IMR-90 (cell line): Measurements from ENCODE around the gene COL7A1. TPM values are rescaled to one million over a fixed set of nuclear protein-coding genes. Genes with fewer than 3 reads are reported as not detected.

ENCODE experiments used
- ATAC-seq: fragments of 200-7000 bp; cut with Tn5 transposase; 2 replicates; pipeline ENCODE4 v1.9.1; 2020; ENCODE audit warnings: low read depth, mild to moderate bottlenecking, moderate library complexity
- BruUV-seq: library from RNA; stranded (reverse); fragments of 400-500 nt; replicated peaks from 2 replicates; lab custom pipeline; 2021; lab: Mats Ljungman, UMichigan
- CTCF ChIA-PET: fragments of 300-600 bp; formaldehyde crosslinking; extraction: SDS; loops from one replicate; lab custom pipeline; 2021; ENCODE audit warnings: antibody characterized with exemption; lab: Yijun Ruan, JAX
- POLR2A ChIA-PET: fragments of 300-600 bp; sonication (Branson Sonifier 250); formaldehyde crosslinking; loops from one replicate; lab custom pipeline; 2022; ENCODE audit warnings: antibody characterized with exemption; ENCODE audit not compliant: unreplicated experiment; lab: Charles Lee
- DNase-seq: peaks from one replicate; pipeline ENCODE4 v3.0.0; 2013
- H2AFZ ChIP-seq: replicated peaks from 2 replicates; pipeline ENCODE3; 2013; ENCODE audit warnings: low read length, mild to moderate bottlenecking; ENCODE audit not compliant: poor library complexity
- H2AK5ac ChIP-seq: 2 replicates; pipeline ENCODE4 v1.6.1; 2013; ENCODE audit warnings: low read depth, low read length, inconsistent platforms
- H2AK9ac ChIP-seq: replicated peaks from 2 replicates; pipeline ENCODE3; 2013; ENCODE audit warnings: mild to moderate bottlenecking, low read depth, low read length, moderate library complexity; ENCODE audit not compliant: poor library complexity
- H2BK120ac ChIP-seq: 2 replicates; pipeline ENCODE4 v1.6.1; 2013; ENCODE audit warnings: low read depth, low read length, inconsistent platforms
- H2BK15ac ChIP-seq: 3 replicates; pipeline ENCODE4 v1.6.1; 2013; ENCODE audit warnings: low read depth, low read length, inconsistent platforms
- H2BK20ac ChIP-seq: 2 replicates; pipeline ENCODE4 v1.6.1; 2013; ENCODE audit warnings: low read depth, mild to moderate bottlenecking, inconsistent platforms, low read length, moderate library complexity
- H2BK5ac ChIP-seq: 2 replicates; pipeline ENCODE4 v1.6.1; 2013; ENCODE audit warnings: mild to moderate bottlenecking, low read depth, low read length, inconsistent platforms; ENCODE audit not compliant: poor library complexity, severe bottlenecking
- H3K14ac ChIP-seq: replicated peaks from 2 replicates; pipeline ENCODE4 v1.6.1; 2013; ENCODE audit warnings: low read depth, low read length, inconsistent platforms
- H3K18ac ChIP-seq: 2 replicates; pipeline ENCODE4 v1.6.1; 2013; ENCODE audit warnings: low read depth, low read length, control low read depth
- H3K23ac ChIP-seq: 2 replicates; pipeline ENCODE4 v1.6.1; 2013; ENCODE audit warnings: low read depth, low read length, inconsistent platforms
- H3K27ac ChIP-seq: 2 replicates; pipeline ENCODE4 v1.5.1; 2013; ENCODE audit warnings: mild to moderate bottlenecking, control low read depth, low read length; ENCODE audit not compliant: insufficient read depth
- H3K27me3 ChIP-seq: 2 replicates; pipeline ENCODE4 v1.6.1; 2013; ENCODE audit warnings: low read length; ENCODE audit not compliant: control insufficient read depth, insufficient read depth
- H3K36me3 ChIP-seq: 2 replicates; pipeline ENCODE4 v1.6.1; 2013; ENCODE audit warnings: low read length, mixed read lengths; ENCODE audit not compliant: control insufficient read depth, insufficient read depth
- H3K4ac ChIP-seq: 2 replicates; pipeline ENCODE4 v1.6.1; 2013; ENCODE audit warnings: low read depth, low read length, inconsistent platforms
- H3K4me1 ChIP-seq: 2 replicates; pipeline ENCODE4 v1.6.1; 2013; ENCODE audit warnings: low read length, mixed read lengths; ENCODE audit not compliant: control insufficient read depth, insufficient read depth
- H3K4me2 ChIP-seq: 2 replicates; pipeline ENCODE4 v1.6.1; 2013; ENCODE audit warnings: low read depth, mild to moderate bottlenecking, control low read depth, low read length, moderate library complexity
- H3K4me3 ChIP-seq: 2 replicates; pipeline ENCODE4 v1.5.1; 2013; ENCODE audit warnings: low read depth, mild to moderate bottlenecking, control low read depth, low read length, moderate library complexity; ENCODE audit not compliant: insufficient read depth
- H3K56ac ChIP-seq: 2 replicates; pipeline ENCODE4 v1.6.1; 2013; ENCODE audit warnings: low read length, inconsistent platforms; ENCODE audit not compliant: insufficient read depth; ENCODE audit errors: extremely low read depth
- H3K79me1 ChIP-seq, 2 experiments: 2 replicates each; pipeline ENCODE4 v1.6.1; 2013; ENCODE audit warnings: low read length in 2 of 2, inconsistent platforms in 1 of 2, low read depth in 1 of 2
- H3K9ac ChIP-seq: 2 replicates; pipeline ENCODE4 v1.6.1; 2013; ENCODE audit warnings: low read depth, low read length, control low read depth
- H3K9me1 ChIP-seq: 2 replicates; pipeline ENCODE4 v1.6.1; 2013; ENCODE audit warnings: low read length, inconsistent platforms; ENCODE audit not compliant: insufficient read depth
- H3K9me3 ChIP-seq: 2 replicates; pipeline ENCODE4 v1.6.1; 2013; ENCODE audit warnings: low read length; ENCODE audit not compliant: control insufficient read depth, insufficient read depth
- H4K20me1 ChIP-seq: 2 replicates; pipeline ENCODE4 v1.6.1; 2013; ENCODE audit warnings: low read length, inconsistent platforms; ENCODE audit not compliant: insufficient read depth
- H4K5ac ChIP-seq: 2 replicates; pipeline ENCODE4 v1.6.1; 2013; ENCODE audit warnings: mild to moderate bottlenecking, low read depth, low read length, control low read depth
- H4K8ac ChIP-seq, 2 experiments: 2 replicates each; pipeline ENCODE4 v1.6.1; 2013; ENCODE audit warnings: low read depth in 2 of 2, low read length in 2 of 2, control low read depth in 1 of 2, inconsistent platforms in 1 of 2
- H4K91ac ChIP-seq: 2 replicates; pipeline ENCODE4 v1.6.1; 2013; ENCODE audit warnings: low read depth, low read length, inconsistent platforms; ENCODE audit not compliant: insufficient read depth
- CEBPB ChIP-seq: IDR thresholded peaks from 2 replicates; pipeline ENCODE4 v1.6.1; 2012; ENCODE audit warnings: low read depth, low read length, improper control_type of control experiment
- FOS ChIP-seq: fragments of 150-350 bp; IDR thresholded peaks from 2 replicates; pipeline ENCODE4 v1.6.1; 2016; ENCODE audit warnings: low read depth, low read length
- MAZ ChIP-seq: IDR thresholded peaks from 2 replicates; pipeline ENCODE4 v1.6.1; 2012; ENCODE audit warnings: low read depth, mild to moderate bottlenecking, low read length, improper control_type of control experiment, moderate library complexity, borderline replicate concordance
- POLR2A ChIP-seq: IDR thresholded peaks from 2 replicates; pipeline ENCODE4 v1.6.1; 2012; ENCODE audit warnings: mild to moderate bottlenecking, low read depth, low read length
- RFX5 ChIP-seq: IDR thresholded peaks from 2 replicates; pipeline ENCODE4 v1.8.0; 2012; ENCODE audit warnings: low read depth, mild to moderate bottlenecking, low read length, moderate library complexity
- WGBS, 2 experiments: methylation state at CpG; one replicate each; pipeline versions ENCODE4 v1.1.5 to v1.1.7; 2013; ENCODE audit warnings: missing lambda C conversion rate in 2 of 2; ENCODE audit not compliant: insufficient read length in 1 of 2; ENCODE audit errors: extremely low coverage in 2 of 2; 5-methylcytosine and 5-hydroxymethylcytosine counted together
- dilution Hi-C: fragments of 300-500 bp; cut with HindIII; formaldehyde crosslinking; loops from one replicate; pipeline ENCODE4 v1.14.3; 2018; ENCODE audit warnings: low sequenced_read_pairs; ENCODE audit not compliant: unreplicated experiment
- in situ Hi-C: fragments of 300-500 bp; cut with MboI; formaldehyde crosslinking; loops from 3 replicates; pipeline ENCODE4 v1.14.3; 2019; ENCODE audit warnings: low sequenced_read_pairs, inconsistent platforms, mixed read lengths
- intact Hi-C: fragments of 100-400 bp; cut with micrococcal nuclease; formaldehyde crosslinking; loops from 2 replicates; pipeline ENCODE4 v1.10.0; 2022
- polyA plus RNA-seq, 3 experiments: library from polyadenylated mRNA; depleted of rRNA; stranded (reverse); fragments of >200 nt; gene quantifications; 2 replicates each; pipeline ENCODE4 v1.2.3, GENCODE V29; 2012; ENCODE audit warnings: low replicate concordance in 1 of 3
- total RNA-seq: library from RNA; depleted of rRNA; stranded (reverse); fragments of >200 nt; gene quantifications from 2 replicates; pipeline ENCODE4 v1.2.3, GENCODE V29; 2012
- TF ChIP-seq, protein P1 (sequence below): fragments of 150-350 bp; IDR thresholded peaks from 2 replicates; pipeline ENCODE4 v1.6.1; 2017; ENCODE audit warnings: mild to moderate bottlenecking, antibody characterized with exemption, low read length, low read depth

COL7A1 gene
- total and polyA plus RNA-seq, 2 of the 4 experiments (the other 2 are of a cell fraction): 4.1 to 20.3 TPM

DNA sequence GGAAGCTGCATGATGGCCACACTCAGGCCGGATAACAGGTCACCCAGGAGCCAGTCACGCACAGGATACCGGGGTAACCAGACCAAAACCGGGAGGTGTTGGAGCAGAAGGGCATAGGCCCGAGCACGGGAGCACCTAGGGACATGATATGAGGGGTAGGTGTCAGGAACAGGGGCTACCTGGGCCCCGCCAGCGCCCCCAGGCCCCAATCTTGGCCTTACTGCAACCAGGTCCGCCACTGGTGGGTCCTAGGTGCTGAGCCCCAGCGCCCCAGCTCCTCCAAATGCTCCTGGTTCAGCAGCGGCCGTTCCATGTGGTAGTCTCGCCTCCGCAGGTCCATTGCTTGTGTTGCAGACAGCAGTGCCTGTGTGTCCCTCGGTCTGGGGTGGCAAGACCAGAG, 38.1 kb upstream of the COL7A1 start:
- Histone ChIP-seq H3K4me3 (no peak overlapping the region), H2BK120ac (no peak overlapping the region), H4K20me1 (peaks cover 48% of the 10 kb centered on the region), H3K9me1 (peaks cover 12% of the 10 kb centered on the region), H3K4ac (no peak overlapping the region), H2AK9ac (peak overlapping the region; percentile 29), H4K8ac (no peak overlapping the region), H3K36me3 (peaks cover 55% of the 10 kb centered on the region), H3K4me1 (peaks cover 18% of the 10 kb centered on the region), H3K27ac (no peak overlapping the region), H2AFZ (no peak overlapping the region), H4K5ac (no peak overlapping the region), H3K23ac (no peak overlapping the region), H3K9me3 (no peaks in the 10 kb centered on the region), H3K9ac (no peak overlapping the region), H3K27me3 (no peaks in the 10 kb centered on the region), H3K79me1 (peaks cover 42 to 74% of the 10 kb centered on the region in 2 experiments), H4K91ac (no peak overlapping the region), H2BK15ac (no peak overlapping the region), H3K14ac (no peak overlapping the region), H3K18ac (no peak overlapping the region), H2BK20ac (no peak overlapping the region), H3K56ac (no peak overlapping the region), H2AK5ac (no peak overlapping the region), H2BK5ac (no peak overlapping the region), H3K4me2 (no peak overlapping the region; the same call in 1 of the 2 replicates)
- no TSS peak for BruUV-seq
- in situ Hi-C loops (no loop called here), intact Hi-C loops (loop anchor here (10.0 kb wide), 1 partner anchor 188 kb away; the partner anchor contains the start of genes ATRIP, CCDC51 and TMA7), dilution Hi-C loops (no loop called here)
- TF ChIP-seq FOS (no peak), POLR2A (no peak), RFX5 (no peak), MAZ (no peak), CEBPB (no peak)
- TF ChIP-seq, protein P1, sequence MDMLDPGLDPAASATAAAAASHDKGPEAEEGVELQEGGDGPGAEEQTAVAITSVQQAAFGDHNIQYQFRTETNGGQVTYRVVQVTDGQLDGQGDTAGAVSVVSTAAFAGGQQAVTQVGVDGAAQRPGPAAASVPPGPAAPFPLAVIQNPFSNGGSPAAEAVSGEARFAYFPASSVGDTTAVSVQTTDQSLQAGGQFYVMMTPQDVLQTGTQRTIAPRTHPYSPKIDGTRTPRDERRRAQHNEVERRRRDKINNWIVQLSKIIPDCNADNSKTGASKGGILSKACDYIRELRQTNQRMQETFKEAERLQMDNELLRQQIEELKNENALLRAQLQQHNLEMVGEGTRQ: no peak
- WGBS, 2 experiments: 98% methylated on average over 8 of the region's 15 CpGs; no CpG with 5 or more reads in 1 of the 2 experiments
- DNase-seq: no peak
- ATAC-seq: no peak
- ChIA-PET CTCF (interaction anchor here (1.2 kb wide), 1 partner anchor 72 kb away, joined by 3 read pairs; no protein-coding TSS in a partner anchor), POLR2A (no interaction called here)
